Mesenchymal stem cell (in vitro differentiated cells and primary cell): ENCODE data around the gene RNU6-9. TPM values are rescaled to one million over a fixed set of nuclear protein-coding genes. Genes with fewer than 3 reads are reported as not detected.

Source experiments
- DNase-seq: peaks from one replicate; pipeline ENCODE4 v3.0.0-alpha.2; 2013
- H2AFZ ChIP-seq: one replicate; pipeline ENCODE4 v1.6.1; 2013; ENCODE audit warnings: low read depth, mild to moderate bottlenecking, control low read depth, inconsistent platforms, low read length, moderate library complexity
- H2AK5ac ChIP-seq: 2 replicates; pipeline ENCODE4 v1.6.1; 2013; ENCODE audit warnings: low read length, moderate library complexity, mild to moderate bottlenecking, inconsistent platforms; ENCODE audit not compliant: severe bottlenecking
- H2BK120ac ChIP-seq: one replicate; pipeline ENCODE4 v1.6.1; 2013; ENCODE audit warnings: low read depth, mild to moderate bottlenecking, inconsistent platforms, low read length, moderate library complexity
- H2BK12ac ChIP-seq, 2 experiments: one replicate each; pipeline ENCODE4 v1.6.1; 2013; ENCODE audit warnings: inconsistent platforms in 2 of 2, low read length in 2 of 2, mild to moderate bottlenecking in 2 of 2, moderate library complexity in 2 of 2, control low read depth in 1 of 2
- H2BK15ac ChIP-seq: one replicate; pipeline ENCODE4 v1.6.1; 2013; ENCODE audit warnings: mild to moderate bottlenecking, low read depth, inconsistent platforms; ENCODE audit not compliant: poor library complexity, severe bottlenecking
- H2BK5ac ChIP-seq: 2 replicates; pipeline ENCODE4 v1.6.1; 2013; ENCODE audit warnings: low read depth, mild to moderate bottlenecking, low read length, control low read depth, inconsistent platforms; ENCODE audit not compliant: poor library complexity, severe bottlenecking
- H3K14ac ChIP-seq, 2 experiments: one replicate each; pipeline ENCODE4 v1.6.1; 2013; ENCODE audit warnings: inconsistent platforms in 2 of 2, low read length in 2 of 2, control low read depth in 1 of 2, mild to moderate bottlenecking in 1 of 2, moderate library complexity in 1 of 2
- H3K18ac ChIP-seq, 2 experiments: one replicate each; pipeline ENCODE4 v1.6.1; 2013; ENCODE audit warnings: inconsistent platforms in 2 of 2, low read length in 2 of 2, control low read depth in 1 of 2, low read depth in 1 of 2, mild to moderate bottlenecking in 1 of 2
- H3K23ac ChIP-seq, 2 experiments: one replicate each; pipeline ENCODE4 v1.6.1; 2013; ENCODE audit warnings: inconsistent platforms in 2 of 2, low read length in 2 of 2, mild to moderate bottlenecking in 2 of 2, moderate library complexity in 2 of 2, control low read depth in 1 of 2
- H3K27ac ChIP-seq: 2 replicates; pipeline ENCODE4 v1.5.1; 2013; ENCODE audit warnings: mild to moderate bottlenecking, moderate library complexity, low read length, control low read depth, inconsistent platforms; ENCODE audit not compliant: poor library complexity, severe bottlenecking
- H3K27me3 ChIP-seq, 2 experiments: 2 replicates each; pipeline versions ENCODE4 v1.6.1 to v1.7.0; 2013; ENCODE audit warnings: low read length in 2 of 2, mild to moderate bottlenecking in 2 of 2, moderate library complexity in 2 of 2, control low read depth in 1 of 2, inconsistent platforms in 1 of 2; ENCODE audit not compliant: control insufficient read depth in 1 of 2, insufficient read depth in 1 of 2
- H3K36me3 ChIP-seq, 2 experiments: 2 replicates each; pipeline versions ENCODE4 v1.6.1 to v1.7.0; 2013; ENCODE audit warnings: low read length in 2 of 2, control low read depth in 1 of 2, inconsistent platforms in 1 of 2, low read depth in 1 of 2, mild to moderate bottlenecking in 1 of 2; ENCODE audit not compliant: insufficient read depth in 2 of 2, control insufficient read depth in 1 of 2
- H3K4ac ChIP-seq, 2 experiments: one replicate each; pipeline ENCODE4 v1.6.1; 2013; ENCODE audit warnings: inconsistent platforms in 2 of 2, low read length in 2 of 2, mild to moderate bottlenecking in 2 of 2, moderate library complexity in 2 of 2, control low read depth in 1 of 2, low read depth in 1 of 2
- H3K4me1 ChIP-seq: 2 replicates; pipeline ENCODE4 v1.6.1; 2013; ENCODE audit warnings: low read depth, low read length, control low read depth; ENCODE audit not compliant: control insufficient read depth, insufficient read depth
- H3K4me2 ChIP-seq: 2 replicates; pipeline ENCODE4 v1.6.1; 2013; ENCODE audit warnings: low read length, mild to moderate bottlenecking, inconsistent platforms; ENCODE audit not compliant: poor library complexity, severe bottlenecking
- H3K4me3 ChIP-seq, 2 experiments: 2 replicates each; pipeline versions ENCODE4 v1.5.1 to v1.7.0; 2013; ENCODE audit warnings: low read length in 2 of 2, mild to moderate bottlenecking in 2 of 2, control low read depth in 1 of 2, low read depth in 1 of 2; ENCODE audit not compliant: insufficient read depth in 1 of 2
- H3K79me1 ChIP-seq: replicated peaks from 2 replicates; pipeline ENCODE4 v1.6.1; 2013; ENCODE audit warnings: mild to moderate bottlenecking, control low read depth, low read length, inconsistent platforms; ENCODE audit not compliant: poor library complexity, severe bottlenecking
- H3K9ac ChIP-seq: 2 replicates; pipeline ENCODE4 v1.7.0; 2013; ENCODE audit warnings: mild to moderate bottlenecking, low read length, moderate library complexity
- H3K9me3 ChIP-seq: 2 replicates; pipeline ENCODE4 v1.7.0; 2013; ENCODE audit warnings: mild to moderate bottlenecking, low read length; ENCODE audit not compliant: control insufficient read depth
- H4K8ac ChIP-seq: one replicate; pipeline ENCODE4 v1.6.1; 2013; ENCODE audit warnings: inconsistent platforms, mild to moderate bottlenecking, low read length, moderate library complexity
- H4K91ac ChIP-seq: one replicate; pipeline ENCODE4 v1.6.1; 2013; ENCODE audit warnings: mild to moderate bottlenecking, low read length, inconsistent platforms
- WGBS: methylation state at CpG from one replicate; pipeline ENCODE4 v1.1.7; 2013; ENCODE audit warnings: mixed read lengths; 5-methylcytosine and 5-hydroxymethylcytosine counted together
- polyA plus RNA-seq, 2 experiments: library from polyadenylated mRNA; stranded (reverse); fragments of 200-250 nt; gene quantifications; one replicate each; pipeline ENCODE4 v1.2.3, GENCODE V29; 2013

The RNU6-9 gene
- polyA plus RNA-seq (2013, experiment 1 of 2) = not detected
- polyA plus RNA-seq (2013, experiment 2 of 2) = not detected

DNA sequence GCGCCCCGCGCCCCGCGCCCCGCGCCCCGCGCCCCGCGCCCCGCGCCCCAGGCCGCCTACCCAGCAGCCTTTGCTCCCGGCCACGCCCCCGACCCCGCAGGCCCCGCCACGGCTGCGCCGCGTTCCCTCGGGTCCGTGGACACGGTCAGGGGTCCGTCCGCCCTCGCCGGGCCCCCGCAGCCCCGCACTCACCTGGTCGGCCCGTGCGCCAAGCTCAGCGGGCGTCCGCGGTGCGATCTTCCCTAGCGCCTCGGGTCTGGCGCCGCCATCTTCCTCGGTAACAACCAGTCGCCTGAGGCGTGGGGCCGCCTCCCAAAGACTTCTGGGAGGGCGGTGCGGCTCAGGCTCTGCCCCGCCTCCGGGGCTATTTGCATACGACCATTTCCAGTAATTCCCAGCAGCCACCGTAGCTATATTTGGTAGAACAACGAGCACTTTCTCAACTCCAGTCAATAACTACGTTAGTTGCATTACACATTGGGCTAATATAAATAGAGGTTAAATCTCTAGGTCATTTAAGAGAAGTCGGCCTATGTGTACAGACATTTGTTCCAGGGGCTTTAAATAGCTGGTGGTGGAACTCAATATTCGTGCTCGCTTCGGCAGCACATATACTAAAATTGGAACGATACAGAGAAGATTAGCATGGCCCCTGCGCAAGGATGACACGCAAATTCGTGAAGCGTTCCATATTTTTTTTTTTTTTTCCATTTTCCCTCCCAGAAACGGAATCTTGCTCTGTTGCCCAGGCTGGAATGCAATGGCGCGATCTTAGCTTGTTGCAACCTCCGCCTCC is at the start of gene RNU6-9, which contains the start of gene MED16:
Gene RNU6-9, plus strand, starts transcription at position 591 of the 796 bp plus-strand sequence.
Gene MED16, minus strand, starts transcription at position 294 of the 796 bp plus-strand sequence. CDS start 2,056 bp downstream, outside the sequence.
- Histone ChIP-seq H4K8ac (peak within 1 kb of the TSS; percentile 100), H2BK5ac (peak within 1 kb of the TSS; percentile 97), H3K27ac (peak within 1 kb of the TSS; percentile 87), H3K4me2 (peak within 1 kb of the TSS; percentile 55), H2BK120ac (peak within 1 kb of the TSS; percentile 89), H3K14ac (peak within 1 kb of the TSS; percentile 83 to 99), H2AFZ (peak within 1 kb of the TSS; percentile 94), H3K79me1 (peaks cover 31% of the 10 kb centered on the region), H3K4me3 (peak within 1 kb of the TSS; percentile 83 to 99), H3K4ac (peak within 1 kb of the TSS; percentile 95 to 96), H3K27me3 (no peaks in the 10 kb centered on the region), H4K91ac (peak within 1 kb of the TSS; percentile 99), H3K4me1 (peaks cover 6% of the 10 kb centered on the region), H3K9me3 (no peaks in the 10 kb centered on the region), H2BK12ac (peak within 1 kb of the TSS in 1 of 2 experiments; percentile 15), H2BK15ac (peak within 1 kb of the TSS; percentile 98), H3K23ac (peak within 1 kb of the TSS in 1 of 2 experiments; percentile 85), H3K18ac (peak within 1 kb of the TSS; percentile 97 to 100), H2AK5ac (peak within 1 kb of the TSS; percentile 78), H3K9ac (peak within 1 kb of the TSS; percentile 94), H3K36me3 (peaks cover 34 to 53% of the 10 kb centered on the region in 2 experiments)
- peak; percentile 94 for DNase-seq
- 1% methylated on average over 57 of the region's 69 CpGs for WGBS

DNA sequence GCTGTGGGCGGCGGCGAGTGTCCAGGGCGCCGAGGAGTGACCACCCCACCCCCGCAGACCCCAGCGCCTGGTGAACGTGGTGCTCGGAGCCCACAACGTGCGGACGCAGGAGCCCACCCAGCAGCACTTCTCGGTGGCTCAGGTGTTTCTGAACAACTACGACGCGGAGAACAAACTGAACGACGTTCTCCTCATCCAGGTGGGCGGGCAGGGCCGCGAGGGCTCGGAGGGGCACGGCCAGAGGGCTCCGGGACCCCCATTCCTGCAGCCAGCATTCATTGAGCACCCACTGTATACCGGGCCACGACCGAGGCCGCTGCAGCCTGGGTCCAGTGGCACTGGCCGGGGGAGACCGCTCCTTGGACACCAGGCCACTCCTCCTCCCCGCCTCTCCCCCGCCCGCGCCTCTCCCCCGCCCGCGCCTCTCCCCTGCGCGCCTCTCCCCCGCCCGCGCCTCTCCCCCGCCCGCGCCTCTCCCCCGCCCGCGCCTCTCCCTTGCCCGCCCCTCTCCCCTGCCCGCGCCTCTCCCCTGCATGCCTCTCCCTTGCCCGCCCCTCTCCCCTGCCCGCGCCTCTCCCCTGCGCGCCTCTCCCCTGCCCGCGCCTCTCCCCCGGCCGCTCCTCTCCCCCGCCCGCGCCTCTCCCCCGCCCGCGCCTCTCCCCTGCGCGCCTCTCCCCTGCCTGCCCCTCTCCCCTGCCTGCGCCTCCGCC is 49.3 kb upstream of the RNU6-9 start:
- WGBS = 23% methylated on average over 52 of the region's 70 CpGs
- no peak overlapping the region for H2BK15ac ChIP-seq
- peaks cover 35 to 73% of the 10 kb centered on the region in 2 experiments for H3K27me3 ChIP-seq
- no peaks in the 10 kb centered on the region for H3K79me1 ChIP-seq
- peak overlapping the region in 1 of 2 experiments; percentile 6 for H2BK12ac ChIP-seq
- H2BK5ac ChIP-seq = no peak overlapping the region
- no peak overlapping the region for H3K4ac ChIP-seq
- H3K9me3 ChIP-seq = no peaks in the 10 kb centered on the region
- H3K4me2 ChIP-seq = peak overlapping the region; percentile 53
- H2BK120ac ChIP-seq = no peak overlapping the region
- H4K91ac ChIP-seq = peak overlapping the region; percentile 27
- H3K36me3 ChIP-seq = peaks cover 0 to 6% of the 10 kb centered on the region in 2 experiments
- H3K27ac ChIP-seq = no peak overlapping the region
- H3K18ac ChIP-seq = no peak overlapping the region
- no peak for DNase-seq
- H3K4me3 ChIP-seq = peak overlapping the region in 1 of 2 experiments; percentile 39
- H4K8ac ChIP-seq = no peak overlapping the region
- peaks cover 15% of the 10 kb centered on the region for H3K4me1 ChIP-seq
- peak overlapping the region in 1 of 2 experiments; percentile 76 for H3K14ac ChIP-seq
- H3K9ac ChIP-seq = no peak overlapping the region
- no peak overlapping the region for H3K23ac ChIP-seq
- no peak overlapping the region for H2AFZ ChIP-seq
- no peak overlapping the region for H2AK5ac ChIP-seq

DNA sequence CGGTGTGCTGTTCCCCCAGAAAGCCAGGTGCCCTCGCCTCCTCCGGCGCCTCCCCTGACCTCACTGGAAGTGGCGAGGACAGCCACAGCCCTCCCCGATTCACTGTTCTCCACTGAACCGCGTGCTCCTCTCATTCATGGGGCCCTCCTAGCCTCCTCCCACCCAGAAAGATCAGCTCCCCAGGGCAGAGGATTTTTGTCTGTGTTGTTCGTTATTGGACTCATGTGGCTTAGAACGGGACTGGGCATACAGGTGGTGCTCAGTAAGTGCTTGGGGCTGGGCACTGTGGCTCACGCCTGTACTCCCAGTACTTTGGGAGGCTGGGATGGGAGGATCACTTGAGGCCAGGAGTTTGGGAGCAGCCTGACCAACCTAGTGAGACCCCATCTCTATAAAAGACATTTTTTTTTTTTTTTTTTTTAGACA is 48.7 kb upstream of the RNU6-9 start:
- Histone ChIP-seq H4K8ac (no peak overlapping the region), H3K14ac (no peak overlapping the region), H2AFZ (no peak overlapping the region), H3K27me3 (peaks cover 35 to 67% of the 10 kb centered on the region in 2 experiments), H2BK15ac (no peak overlapping the region), H3K4ac (no peak overlapping the region), H3K9ac (no peak overlapping the region), H3K9me3 (no peaks in the 10 kb centered on the region), H2BK5ac (no peak overlapping the region), H3K23ac (no peak overlapping the region), H3K36me3 (peaks cover 0 to 6% of the 10 kb centered on the region in 2 experiments), H2BK120ac (no peak overlapping the region), H3K18ac (no peak overlapping the region), H4K91ac (no peak overlapping the region), H3K4me2 (no peak overlapping the region), H2BK12ac (no peak overlapping the region), H3K4me3 (no peak overlapping the region), H3K79me1 (no peaks in the 10 kb centered on the region), H3K4me1 (peaks cover 15% of the 10 kb centered on the region), H2AK5ac (no peak overlapping the region), H3K27ac (no peak overlapping the region)
- WGBS = 66% methylated on average over 9 of the region's 11 CpGs
- DNase-seq = no peak
